ENCODE results near the gene BPI. TPM values are rescaled to one million over a fixed set of nuclear protein-coding genes. Genes with fewer than 3 reads are reported as not detected.
"Not testable (repeated sequence)": the region's sequence is repeated elsewhere in the genome, so short reads cannot be mapped to it uniquely, and the experiment has no call there.

BPI gene
- total RNA-seq, 2 donors from 2014 or later = 0.14 to 0.65 TPM

GRCh38 chr20:38297916-38298674 lies 5.9 kb upstream of the BPI start:
- DNase-seq (ENCODE audit: low spot score) = no peak
- intact Hi-C loops (cut with DNase I) = loop anchor here in 1 of 2 donors (10.0 kb wide), 1 partner anchor 243 kb away; no protein-coding TSS in a partner anchor

GRCh38 chr20:38298768-38299288 lies 5.1 kb upstream of the BPI start:
- intact Hi-C loops (cut with DNase I) = loop anchor here in 1 of 2 donors (10.0 kb wide), 1 partner anchor 244 kb away; no protein-coding TSS in a partner anchor
- DNase-seq (ENCODE audit: low spot score) = peak; percentile 96

DNA sequence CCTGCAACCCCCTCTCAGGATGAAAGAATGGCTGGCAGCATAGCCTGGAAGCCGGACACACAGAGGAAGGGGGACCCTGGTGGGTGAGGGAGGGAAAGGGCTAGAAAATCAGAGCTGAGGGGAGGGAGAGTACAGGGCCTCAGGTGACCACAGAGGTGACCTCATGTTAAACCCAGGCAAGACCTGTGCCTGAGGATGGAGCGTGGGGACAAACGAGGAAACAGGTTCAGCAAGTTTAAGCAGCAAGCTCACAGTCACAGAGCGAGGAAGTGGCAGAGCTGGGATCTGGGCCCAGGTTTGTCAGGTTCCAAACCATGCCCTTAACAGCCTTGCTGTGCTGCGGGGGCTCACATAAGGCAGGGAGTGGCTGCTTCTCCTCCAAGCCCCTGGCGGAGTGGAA lies 4.0 kb upstream of the BPI start:
- DNase-seq (ENCODE audit: low spot score) = no peak
- intact Hi-C loops (cut with DNase I) = loop anchor here in 1 of 2 donors (10.0 kb wide), 1 partner anchor 245 kb away; no protein-coding TSS in a partner anchor

DNA sequence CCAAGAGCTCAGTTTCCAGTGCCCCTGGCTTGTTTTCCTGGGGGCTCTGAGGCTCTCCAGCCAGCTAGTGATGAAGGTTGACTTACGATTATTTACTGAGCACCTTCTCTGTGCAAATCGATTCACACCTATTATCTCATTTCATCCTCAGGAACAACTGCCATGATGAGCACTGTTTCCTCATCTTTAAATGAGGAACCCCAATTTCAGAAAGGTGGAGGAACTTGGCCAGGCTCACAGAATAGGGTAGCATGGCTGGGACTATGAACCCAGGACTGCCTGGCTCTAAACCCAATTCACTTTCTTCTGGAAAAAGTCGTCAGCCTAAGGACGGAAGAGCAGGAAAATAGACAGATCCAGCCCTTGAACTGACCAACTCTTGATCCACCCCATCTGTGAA lies 3.5 kb upstream of the BPI start:
- no peak for DNase-seq (ENCODE audit: low spot score)
- intact Hi-C loops (cut with DNase I) = no loop called here

DNA sequence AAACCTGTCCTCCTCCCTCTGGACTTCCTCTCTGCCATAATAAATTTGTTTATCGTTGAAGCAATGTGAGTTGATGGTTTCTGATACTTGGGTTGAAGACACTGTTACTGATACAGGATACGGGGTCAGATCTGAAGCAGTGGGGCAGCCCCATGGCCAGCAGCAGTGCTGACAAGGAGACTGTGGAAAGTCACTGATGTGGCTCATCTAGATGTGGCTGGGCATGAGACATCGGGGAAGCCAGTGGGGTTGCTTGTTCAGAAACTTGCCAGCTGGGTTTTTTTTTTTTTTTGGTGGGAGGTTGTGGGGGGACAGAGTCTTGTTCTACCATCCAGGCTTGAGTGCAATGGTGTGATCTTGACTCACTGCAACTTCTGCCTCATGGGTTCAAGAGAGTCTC lies 2.6 kb upstream of the BPI start:
- peak; percentile 5 for DNase-seq (ENCODE audit: low spot score)
- intact Hi-C loops (cut with DNase I) = no loop called here

GRCh38 chr20:38302786-38303185 lies 1.2 kb upstream of the BPI start:
- no peak for DNase-seq (ENCODE audit: low spot score)
- intact Hi-C loops (cut with DNase I) = no loop called here

DNA sequence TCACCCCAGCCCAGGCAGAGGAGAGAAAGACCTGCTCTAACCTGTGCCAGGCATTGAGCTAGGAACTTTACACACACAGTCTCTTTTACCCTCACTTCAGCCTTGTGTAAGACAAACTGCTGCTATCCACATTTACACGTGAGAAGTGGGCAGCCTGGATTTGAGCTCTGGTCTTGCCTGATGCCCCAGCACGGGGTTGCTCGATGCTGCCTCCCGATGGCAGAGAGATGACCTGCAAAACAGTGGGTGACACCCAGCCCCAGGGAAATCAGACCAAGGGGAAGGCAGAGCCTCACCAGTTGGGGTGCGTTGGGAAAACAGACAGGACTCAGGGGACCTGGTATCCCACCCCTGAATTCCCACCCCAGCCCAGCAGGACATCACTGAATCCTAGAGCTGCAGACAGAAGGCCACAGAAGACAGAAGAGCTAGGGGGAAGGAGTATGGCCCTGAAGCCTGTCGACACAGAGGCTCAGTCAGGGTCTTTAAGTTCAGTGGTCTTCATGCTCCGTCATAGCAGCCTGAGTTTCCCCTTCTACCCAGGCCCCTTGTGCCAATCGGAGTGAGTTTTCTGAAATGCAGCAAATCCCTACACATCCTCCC lies 990 bp downstream of the BPI start:
- no peak for DNase-seq (ENCODE audit: low spot score)
- intact Hi-C loops (cut with DNase I) = loop anchor here in 1 of 2 donors (5.0 kb wide), 1 partner anchor 68 kb away; no protein-coding TSS in a partner anchor

- intact Hi-C loops (cut with DNase I) = loop anchor here in 1 of 2 donors (5.0 kb wide), 1 partner anchor 68 kb away; no protein-coding TSS in a partner anchor
- DNase-seq (ENCODE audit: low spot score) = no peak
These were observed 1.6 kb downstream of the BPI start for GRCh38 chr20:38305541-38305940.

DNA sequence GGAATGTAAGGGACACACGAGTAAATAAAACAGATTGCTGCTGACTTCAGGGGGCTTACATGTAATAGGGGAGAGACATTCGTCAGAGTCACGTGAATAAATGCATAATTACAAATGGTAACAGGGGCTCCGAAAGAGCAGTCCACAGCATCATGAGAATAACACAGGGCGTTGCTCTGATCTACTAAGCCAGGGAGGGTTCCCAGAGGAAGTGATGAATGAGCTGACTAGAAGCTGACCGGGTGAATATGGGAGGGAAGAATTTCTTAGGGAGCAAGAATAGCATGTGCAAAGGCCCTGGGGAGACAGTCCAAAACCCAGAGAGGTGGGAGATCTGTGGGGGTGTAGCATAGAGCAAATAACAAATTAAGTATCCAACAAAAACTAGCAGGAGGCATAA lies 2.4 kb downstream of the BPI start:
- intact Hi-C loops (cut with DNase I) = loop anchor here in 1 of 2 donors (5.0 kb wide), 1 partner anchor 69 kb away; no protein-coding TSS in a partner anchor
- DNase-seq (ENCODE audit: low spot score) = no peak

- intact Hi-C loops (cut with DNase I) = loop anchor here in 1 of 2 donors (5.0 kb wide), 1 partner anchor 70 kb away; no protein-coding TSS in a partner anchor
- peak; percentile 40 for DNase-seq (ENCODE audit: low spot score)
These were observed 3.6 kb downstream of the BPI start for GRCh38 chr20:38307371-38308046.

GRCh38 chr20:38308047-38308438 lies 4.1 kb downstream of the BPI start:
- intact Hi-C loops (cut with DNase I) = loop anchor here in 1 of 2 donors (5.0 kb wide), 1 partner anchor 71 kb away; no protein-coding TSS in a partner anchor
- no peak for DNase-seq (ENCODE audit: low spot score)

DNA sequence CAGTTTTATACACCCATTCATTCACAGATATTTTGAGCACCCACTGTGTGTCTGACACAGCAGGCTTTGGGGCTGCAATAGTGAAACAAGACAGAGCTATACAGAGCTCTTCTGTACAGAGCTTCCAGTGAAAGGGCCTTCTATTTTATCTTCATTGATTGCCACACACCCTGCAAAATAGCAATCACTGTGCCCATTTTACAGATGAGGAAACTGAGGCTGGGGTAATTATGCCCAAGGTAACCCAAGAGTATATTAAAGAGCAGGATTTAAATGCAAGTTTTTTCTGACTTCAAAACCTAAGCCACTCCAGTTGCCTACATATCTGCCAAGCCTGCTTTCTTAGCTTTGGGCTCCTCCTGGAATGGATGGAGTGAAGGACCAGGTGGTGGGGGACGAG lies 4.5 kb downstream of the BPI start:
- DNase-seq (ENCODE audit: low spot score) = no peak
- intact Hi-C loops (cut with DNase I) = loop anchor here in 1 of 2 donors (5.0 kb wide), 1 partner anchor 71 kb away; no protein-coding TSS in a partner anchor

DNA sequence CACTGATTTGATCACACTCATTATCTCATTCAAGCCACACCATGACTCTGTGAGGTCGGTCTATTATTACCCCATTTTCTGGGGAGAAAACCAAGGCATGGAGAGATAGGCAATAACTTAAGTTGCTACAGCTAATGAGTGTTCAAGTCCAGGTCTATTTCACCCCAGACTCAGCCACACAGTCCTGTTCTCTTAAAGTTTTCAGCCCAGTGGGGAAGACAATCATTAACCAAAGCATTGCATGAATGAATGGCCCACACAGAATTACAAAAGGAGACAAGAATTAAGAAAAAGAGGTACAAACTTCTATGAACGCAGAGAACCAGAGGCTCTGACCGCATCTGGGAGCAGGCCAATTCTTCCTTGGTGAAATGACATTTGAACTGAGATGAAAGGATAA lies 7.1 kb downstream of the BPI start:
- intact Hi-C loops (cut with DNase I) = loop anchor here in 1 of 2 donors (10.0 kb wide), 1 partner anchor 736 kb away; no protein-coding TSS in a partner anchor
- no peak for DNase-seq (ENCODE audit: low spot score)

DNA sequence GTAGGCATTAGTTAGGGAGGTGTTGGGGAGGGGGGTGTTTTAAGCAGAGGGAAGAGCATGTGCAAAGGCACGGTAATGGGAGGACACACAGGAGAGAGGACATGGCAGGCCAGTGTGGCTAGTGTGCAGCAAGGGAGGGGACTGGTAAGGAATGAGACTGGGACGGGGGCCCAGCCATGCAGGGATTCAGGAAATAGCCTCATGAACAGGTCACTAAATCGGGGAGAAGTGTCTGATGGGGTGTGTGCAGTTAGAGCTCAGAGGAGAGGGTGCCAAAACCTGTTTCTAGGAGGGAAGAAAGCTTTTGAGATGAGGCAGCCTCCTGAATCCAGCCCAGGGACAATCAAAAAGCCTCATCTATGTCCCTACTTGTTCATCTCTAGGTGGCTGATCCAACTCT lies 7.5 kb downstream of the BPI start:
- intact Hi-C loops (cut with DNase I) = loop anchor here in 1 of 2 donors (10.0 kb wide), 1 partner anchor 737 kb away; no protein-coding TSS in a partner anchor
- DNase-seq (ENCODE audit: low spot score) = no peak

DNA sequence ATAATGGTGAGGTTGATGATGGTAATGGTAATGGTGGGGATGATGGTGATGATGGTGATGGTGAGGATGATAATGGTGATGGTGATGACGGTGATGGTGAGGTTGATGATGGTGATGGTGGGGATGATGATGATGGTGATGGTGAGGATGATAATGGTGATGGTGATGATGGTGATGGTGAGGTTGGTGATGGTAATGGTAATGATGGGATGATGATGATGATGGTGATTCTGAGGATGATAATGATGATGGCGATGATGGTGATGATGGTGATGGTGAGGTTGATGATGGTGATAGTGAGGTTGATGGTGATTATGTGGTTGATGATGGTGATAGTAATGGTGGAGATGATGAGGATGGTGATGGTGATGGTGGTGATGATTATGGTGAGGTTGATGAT lies 9.7 kb downstream of the BPI start:
- intact Hi-C loops (cut with DNase I) = loop anchor here in 1 of 2 donors (10.0 kb wide), 1 partner anchor 739 kb away; no protein-coding TSS in a partner anchor
- no peak for DNase-seq (ENCODE audit: low spot score)

DNA sequence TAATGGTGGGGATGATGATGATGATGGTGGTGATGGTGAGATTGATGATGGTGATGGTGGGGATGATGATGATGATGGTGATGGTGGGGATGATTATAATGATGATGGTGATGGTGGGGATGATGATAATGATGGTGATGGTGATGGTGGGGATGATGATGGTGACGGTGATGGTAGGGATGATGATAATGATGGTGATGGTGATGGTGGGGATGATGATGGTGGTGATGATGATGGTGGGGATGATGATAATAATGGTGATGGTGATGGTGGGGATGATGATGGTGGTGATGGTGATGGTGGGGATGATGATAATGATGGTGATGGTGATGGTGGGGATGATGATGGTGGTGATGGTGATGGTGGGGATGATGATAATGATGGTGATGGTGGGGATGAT lies 10.4 kb downstream of the BPI start:
- DNase-seq (ENCODE audit: low spot score) = not testable (repeated sequence)
- intact Hi-C loops (cut with DNase I) = loop anchor here in 1 of 2 donors (10.0 kb wide), 1 partner anchor 740 kb away; no protein-coding TSS in a partner anchor

- intact Hi-C loops (cut with DNase I) = loop anchor here in 1 of 2 donors (10.0 kb wide), 1 partner anchor 741 kb away; no protein-coding TSS in a partner anchor
- DNase-seq (ENCODE audit: low spot score) = no peak
These were observed 11.5 kb downstream of the BPI start for GRCh38 chr20:38315290-38315966.

GRCh38 chr20:38316341-38316740 lies 12.4 kb downstream of the BPI start:
- intact Hi-C loops (cut with DNase I) = loop anchor here in 1 of 2 donors (10.0 kb wide), 1 partner anchor 742 kb away; no protein-coding TSS in a partner anchor
- no peak for DNase-seq (ENCODE audit: low spot score)

Data from posterior vena cava (tissue), 2 donors.